H1 (cell line): Measurements from ENCODE around the gene TMPRSS9. TPM values are rescaled to one million over a fixed set of nuclear protein-coding genes. Genes with fewer than 3 reads are reported as not detected.
A peak's percentile ranks its signal among the peaks of the same experiment; 100 is the strongest.

ENCODE experiments used
- CTCF ChIA-PET: fragments of 300-600 bp; sonication (Branson Sonifier 250); formaldehyde crosslinking; loops from one replicate; lab custom pipeline; 2021; ENCODE audit not compliant: partially characterized antibody; lab: Charles Lee
- POLR2A ChIA-PET: fragments of 300-600 bp; sonication (Branson Sonifier 250); formaldehyde crosslinking; loops from one replicate; lab custom pipeline; 2021; ENCODE audit warnings: inconsistent platforms; ENCODE audit not compliant: partially characterized antibody; lab: Charles Lee
- DNase-seq, 2 experiments: peaks; one replicate each; pipeline versions ENCODE4 v3.0.0 to v3.0.0-alpha.2; 2010 to 2022; ENCODE audit warnings: low spot score in 2 of 2, low read depth in 1 of 2, mixed read lengths in 1 of 2
- FAIRE-seq: peaks from 2 replicates; lab custom pipeline; 2011; peaks lifted over from hg19 to GRCh38; lab: Jason Lieb, UNC
- H2AFZ ChIP-seq: 2 replicates; pipeline ENCODE4 v1.8.1; 2012; ENCODE audit warnings: low read length, inconsistent platforms
- H2AK5ac ChIP-seq: 2 replicates; pipeline ENCODE4 v1.6.1; 2013; ENCODE audit warnings: low read depth, low read length
- H2BK120ac ChIP-seq: replicated peaks from 2 replicates; pipeline ENCODE3; 2013; ENCODE audit warnings: low read depth, low read length, inconsistent platforms
- H2BK12ac ChIP-seq: 2 replicates; pipeline ENCODE4 v1.6.1; 2013; ENCODE audit warnings: low read depth, low read length
- H2BK15ac ChIP-seq: 2 replicates; pipeline ENCODE4 v1.6.1; 2013; ENCODE audit warnings: low read length
- H2BK20ac ChIP-seq: 2 replicates; pipeline ENCODE4 v1.6.1; 2013; ENCODE audit warnings: low read length
- H2BK5ac ChIP-seq: 2 replicates; pipeline ENCODE4 v1.6.1; 2013; ENCODE audit warnings: low read depth, low read length
- H3K14ac ChIP-seq: 2 replicates; pipeline ENCODE4 v1.6.1; 2013; ENCODE audit warnings: inconsistent platforms; ENCODE audit not compliant: insufficient read length
- H3K18ac ChIP-seq: 2 replicates; pipeline ENCODE4 v1.6.1; 2013; ENCODE audit warnings: low read length; ENCODE audit errors: extremely low read depth
- H3K23ac ChIP-seq: 2 replicates; pipeline ENCODE4 v1.6.1; 2013; ENCODE audit warnings: inconsistent platforms; ENCODE audit not compliant: insufficient read length
- H3K23me2 ChIP-seq: 2 replicates; pipeline ENCODE4 v1.6.1; 2013; ENCODE audit warnings: low read depth, low read length
- H3K27ac ChIP-seq: 2 replicates; pipeline ENCODE4 v1.6.1; 2011; ENCODE audit warnings: low read depth, low read length, inconsistent platforms
- H3K27me3 ChIP-seq, 4 experiments: replicated peaks in 1 of 4; 1 replicate in 1 of 4; 2 replicates in 3 of 4; pipeline versions ENCODE4 v1.6.1 to v1.8.1; 2011 to 2013; ENCODE audit warnings: low read length in 3 of 4, mild to moderate bottlenecking in 3 of 4, inconsistent platforms in 2 of 4, mixed read lengths in 2 of 4, moderate library complexity in 1 of 4; ENCODE audit not compliant: control insufficient read depth in 3 of 4, insufficient read depth in 3 of 4; ENCODE audit errors: extremely low read depth in 1 of 4
- H3K36me3 ChIP-seq, 4 experiments: 2 replicates each; pipeline versions ENCODE4 v1.6.1 to v1.8.1; 2011 to 2013; ENCODE audit warnings: mild to moderate bottlenecking in 4 of 4, low read length in 3 of 4, moderate library complexity in 2 of 4, control low read depth in 1 of 4, inconsistent platforms in 1 of 4; ENCODE audit not compliant: insufficient read depth in 4 of 4, control insufficient read depth in 2 of 4
- H3K4ac ChIP-seq: replicated peaks from 2 replicates; pipeline ENCODE3; 2013; ENCODE audit warnings: low read length, low read depth, mixed read lengths, inconsistent platforms; ENCODE audit not compliant: insufficient read length
- H3K4me1 ChIP-seq, 4 experiments: replicated peaks in 1 of 4; 1 replicate in 1 of 4; 2 replicates in 3 of 4; pipeline versions ENCODE4 v1.6.1 to v1.8.1; 2011 to 2013; ENCODE audit warnings: low read length in 3 of 4, inconsistent platforms in 2 of 4, mixed read lengths in 1 of 4; ENCODE audit not compliant: insufficient read depth in 4 of 4, control insufficient read depth in 3 of 4
- H3K4me2 ChIP-seq, 2 experiments: 2 replicates each; pipeline versions ENCODE4 v1.6.1 to v1.8.1; 2011 to 2013; ENCODE audit warnings: low read depth in 2 of 2, low read length in 2 of 2, control low read depth in 1 of 2, inconsistent platforms in 1 of 2, mild to moderate bottlenecking in 1 of 2; ENCODE audit not compliant: insufficient read depth in 1 of 2
- H3K4me3 ChIP-seq, 4 experiments: fragments of 200-600, 300-600 bp in 1 of 4; sonication (generic), shearing (Covaris generic), sonication (Bioruptor Twin) in 1 of 4; 2 replicates each; pipeline versions ENCODE4 v1.5.1 to v1.8.1; 2011 to 2016; ENCODE audit warnings: low read length in 4 of 4, low read depth in 3 of 4, control low read depth in 2 of 4, inconsistent platforms in 2 of 4, mild to moderate bottlenecking in 2 of 4, mixed read lengths in 1 of 4, moderate library complexity in 1 of 4; ENCODE audit not compliant: insufficient read depth in 2 of 4; ENCODE audit errors: extremely low read depth in 1 of 4
- H3K56ac ChIP-seq: replicated peaks from 2 replicates; pipeline ENCODE3; 2013; ENCODE audit warnings: low read depth, mild to moderate bottlenecking, mixed read lengths, low read length, inconsistent platforms; ENCODE audit not compliant: insufficient read length
- H3K79me1 ChIP-seq: 2 replicates; pipeline ENCODE4 v1.6.1; 2013; ENCODE audit warnings: low read depth, low read length, control low read depth
- H3K79me2 ChIP-seq, 2 experiments: 2 replicates each; pipeline versions ENCODE4 v1.6.1 to v1.8.1; 2012 to 2013; ENCODE audit warnings: low read length in 2 of 2, mild to moderate bottlenecking in 2 of 2, inconsistent platforms in 1 of 2; ENCODE audit not compliant: insufficient read depth in 2 of 2, control insufficient read depth in 1 of 2
- H3K9ac ChIP-seq, 4 experiments: replicated peaks in 1 of 4; 1 replicate in 1 of 4; 2 replicates in 3 of 4; pipeline versions ENCODE4 v1.6.1 to v1.8.1; 2011 to 2013; ENCODE audit warnings: low read depth in 3 of 4, low read length in 3 of 4, control low read depth in 2 of 4, mild to moderate bottlenecking in 2 of 4, moderate library complexity in 2 of 4, inconsistent platforms in 1 of 4; ENCODE audit errors: extremely low read depth in 1 of 4
- H3K9me3 ChIP-seq, 2 experiments: 2 replicates each; pipeline versions ENCODE4 v1.6.1 to v1.8.1; 2012 to 2013; ENCODE audit warnings: mild to moderate bottlenecking in 2 of 2, moderate library complexity in 2 of 2, control low read depth in 1 of 2, inconsistent platforms in 1 of 2, low read depth in 1 of 2, low read length in 1 of 2, mixed read lengths in 1 of 2; ENCODE audit not compliant: insufficient read depth in 2 of 2
- H4K20me1 ChIP-seq, 2 experiments: replicated peaks in 1 of 2; 2 replicates each; pipeline versions ENCODE3 to v1.8.1; 2011 to 2013; ENCODE audit warnings: inconsistent platforms in 2 of 2, low read length in 2 of 2, mild to moderate bottlenecking in 1 of 2; ENCODE audit not compliant: insufficient read depth in 2 of 2, control insufficient read depth in 1 of 2
- H4K5ac ChIP-seq: 2 replicates; pipeline ENCODE4 v1.6.1; 2013; ENCODE audit warnings: low read length, low read depth, mixed read lengths, inconsistent platforms; ENCODE audit not compliant: insufficient read length
- H4K8ac ChIP-seq: 2 replicates; pipeline ENCODE4 v1.8.0; 2013; ENCODE audit warnings: mild to moderate bottlenecking, moderate library complexity, low read length, inconsistent platforms; ENCODE audit not compliant: insufficient read depth; ENCODE audit errors: extremely low read depth
- H4K91ac ChIP-seq: replicated peaks from 2 replicates; pipeline ENCODE3; 2013; ENCODE audit warnings: low read length, mixed read lengths, inconsistent platforms; ENCODE audit not compliant: insufficient read length
- GTF2F1 ChIP-seq: IDR thresholded peaks from 2 replicates; pipeline ENCODE4 v1.6.1; 2012; ENCODE audit warnings: low read depth, low read length, improper control_type of control experiment, borderline replicate concordance
- POLR2AphosphoS5 ChIP-seq: IDR thresholded peaks from 2 replicates; pipeline ENCODE4 v1.6.1; 2011; ENCODE audit warnings: low read depth, low read length
- WGBS, 2 experiments: shearing (Covaris generic) in 1 of 2; methylation state at CpG; one replicate each; pipeline versions ENCODE4 v1.1.6 to v1.1.7; 2013 to 2015; ENCODE audit warnings: low lambda C conversion rate in 2 of 2, mixed read lengths in 2 of 2, inconsistent platforms in 1 of 2, low coverage in 1 of 2, missing lambda C conversion rate in 1 of 2; ENCODE audit not compliant: insufficient replicate concordance in 2 of 2, insufficient coverage in 1 of 2, insufficient read length in 1 of 2; ENCODE audit errors: extremely low coverage in 1 of 2, missing lambda C conversion rate in 1 of 2; 5-methylcytosine and 5-hydroxymethylcytosine counted together
- polyA plus RNA-seq, 7 experiments: library from polyadenylated mRNA; depleted of rRNA in 3 of 7; stranded (reverse) in 5 of 7; unstranded in 2 of 7; fragments of >200 nt in 5 of 7; fragments of 200-250 nt in 2 of 7; gene quantifications; 1 replicate in 5 of 7; 2 replicates in 1 of 7; 4 replicates in 1 of 7; pipeline versions ENCODE4 v1.2.1 to v1.2.3, GENCODE V29; 2011 to 2013; ENCODE audit warnings: missing spikeins in 2 of 7, mixed read lengths in 2 of 7
- total RNA-seq: library from RNA; stranded (reverse); fragmentation: NEBNext Ultra II Directional; extraction: Animal tissue kit (Norgen Biotek cat#: 25700); gene quantifications from 2 replicates; pipeline ENCODE4 v1.2.1, GENCODE V29; 2021

TMPRSS9 gene
- total and polyA plus RNA-seq, 2 of the 8 experiments (the other 6 are each of a cell fraction or from before 2014, with no cell fraction given) = 0.15 to 0.19 TPM

DNA sequence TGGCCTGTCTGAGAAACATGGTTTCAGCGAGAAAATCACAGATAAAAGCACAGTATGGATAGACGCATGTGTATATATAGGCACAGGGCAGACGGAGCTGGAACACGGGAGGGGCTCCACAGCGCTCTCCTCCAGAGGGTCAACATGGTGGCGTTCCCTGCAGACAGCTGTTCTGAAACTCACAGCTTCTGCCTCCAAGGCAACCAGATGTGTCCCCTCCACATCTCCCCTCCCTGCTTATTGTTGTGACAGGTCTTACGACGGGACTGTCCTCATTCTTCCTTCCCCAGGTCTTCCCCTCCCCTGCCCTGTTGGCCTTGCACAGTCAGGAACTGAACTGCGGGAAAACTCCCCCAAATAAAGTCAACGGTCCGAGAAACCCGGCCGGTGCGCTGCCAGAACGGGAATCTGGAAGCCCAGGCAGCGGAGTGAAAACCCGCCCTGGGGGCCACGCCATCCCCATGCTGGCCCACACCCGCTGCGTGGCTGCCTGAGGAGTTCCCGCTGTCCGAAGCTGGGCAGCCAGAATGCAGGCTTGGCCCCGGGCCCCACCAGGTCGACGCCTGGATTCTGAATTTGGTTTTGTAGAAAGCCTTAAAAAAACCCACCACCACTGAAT lies 70.0 kb downstream of the TMPRSS9 start:
- Histone ChIP-seq H3K79me2 (peaks cover 2 to 16% of the 10 kb centered on the region in 2 experiments; a peak in 3 of 4 replicates), H3K23me2 (peaks cover 10% of the 10 kb centered on the region; the same call in 1 of the 2 replicates), H3K4me2 (no peak overlapping the region), H3K23ac (no peak overlapping the region), H2BK20ac (no peak overlapping the region), H3K4me1 (peaks cover 0 to 18% (median 13%) of the 10 kb centered on the region in 4 experiments; a peak in 5 of 7 replicates), H2BK12ac (no peak overlapping the region), H4K8ac (no peak overlapping the region), H3K36me3 (peaks cover 4 to 41% (median 25%) of the 10 kb centered on the region in 4 experiments), H4K20me1 (peaks cover 10 to 21% of the 10 kb centered on the region in 2 experiments), H3K27me3 (no peaks in the 10 kb centered on the region), H2BK120ac (no peak overlapping the region), H2BK5ac (no peak overlapping the region), H3K4ac (no peak overlapping the region), H3K56ac (no peak overlapping the region), H3K79me1 (peaks cover 11% of the 10 kb centered on the region), H3K9ac (no peak overlapping the region; a peak in 2 of 7 replicates), H3K18ac (no peak overlapping the region), H3K27ac (no peak overlapping the region), H2BK15ac (no peak overlapping the region), H3K14ac (no peak overlapping the region), H2AK5ac (no peak overlapping the region), H4K5ac (no peak overlapping the region), H3K4me3 (no peak overlapping the region), H3K9me3 (no peaks in the 10 kb centered on the region), H2AFZ (no peak overlapping the region), H4K91ac (no peak overlapping the region)
- DNase-seq = no peak
- TF ChIP-seq GTF2F1 (no peak), POLR2AphosphoS5 (0 out of 2 replicates have a peak, but pooled peaks have one; percentile 22)
- WGBS, 2 experiments = 90% methylated on average over 19 of the region's 25 CpGs; no CpG with 5 or more reads in 1 of the 2 experiments
- CTCF ChIA-PET = interaction anchor here (0.6 to 1.3 kb wide), 4 partner anchors 9 to 206 kb away, joined by 3 to 5 read pairs (median 4); no protein-coding TSS in a partner anchor
- POLR2A ChIA-PET = interaction anchor here (1.0 to 8.2 kb wide), 5 partner anchors 8 to 113 kb away, joined by 3 to 84 read pairs (median 30); partner anchors contain the start of genes GADD45B and LMNB2
- FAIRE-seq = no peak
